ENCODE measurements around the gene KCNG4.

Gene KCNG4

DNA sequence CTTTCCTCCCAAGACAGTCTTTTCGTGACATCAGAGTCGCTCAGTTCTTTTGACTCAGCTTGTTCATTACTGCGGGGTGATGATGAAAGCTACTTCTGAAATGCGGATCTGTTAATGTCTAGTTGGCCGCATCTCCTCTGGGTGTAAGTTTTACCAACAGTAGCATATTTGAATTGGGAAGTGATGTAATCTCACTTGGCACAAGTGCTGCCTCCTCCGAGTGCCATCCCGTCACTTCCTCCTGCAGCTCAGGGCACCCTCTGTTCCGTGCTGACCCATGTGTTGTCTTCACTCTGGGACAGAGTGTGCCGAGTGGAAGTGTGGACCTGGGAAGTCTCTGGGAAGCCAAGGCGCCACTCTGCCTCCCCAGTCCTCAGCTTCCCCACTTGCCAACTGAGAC, 40.0 kb downstream of the KCNG4 start:
- DNase-seq = no peak

DNA sequence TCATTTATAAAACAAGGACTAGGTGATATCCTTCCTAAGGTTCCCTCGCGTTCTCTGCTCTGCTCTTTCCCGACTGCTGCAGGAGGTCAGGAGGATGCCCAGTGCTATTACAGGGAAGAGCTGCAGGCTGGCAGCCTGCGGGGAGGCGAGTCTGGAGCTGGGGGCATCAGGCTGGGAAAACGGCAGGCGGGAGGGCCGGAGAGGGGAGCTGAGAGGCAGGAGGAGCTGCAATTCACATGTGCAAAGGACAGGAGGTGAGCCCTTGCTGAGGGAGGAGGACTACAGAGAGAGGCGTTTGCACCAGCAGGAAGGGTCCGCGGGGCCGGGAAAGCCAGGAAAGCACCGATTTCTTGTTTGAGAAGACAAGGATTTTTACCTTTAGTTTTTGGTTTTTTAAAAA, 40.7 kb downstream of the KCNG4 start:
- no peak for DNase-seq

DNA sequence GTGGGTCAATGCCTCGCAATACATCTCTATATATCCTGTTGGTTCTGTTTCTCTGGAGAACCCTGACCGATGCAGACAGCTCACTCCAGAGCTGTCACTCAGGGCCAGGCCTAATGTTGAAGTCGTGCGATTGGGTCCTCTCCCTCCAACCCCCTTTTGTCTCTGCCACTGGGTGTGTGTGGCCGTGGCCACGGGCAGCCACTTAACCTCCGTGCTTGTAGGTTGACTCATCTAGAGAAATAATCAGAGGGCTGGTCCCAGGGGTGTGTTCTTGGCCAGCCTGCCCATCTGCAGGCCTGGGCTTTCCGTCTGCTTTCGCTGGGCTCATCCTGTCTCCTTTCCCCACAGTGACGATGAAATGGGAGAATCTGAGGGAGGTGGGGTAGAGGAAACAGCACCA, 41.4 kb downstream of the KCNG4 start:
- DNase-seq = no peak

GRCh38 chr16:84197466-84198128, 42.2 kb downstream of the KCNG4 start:
- DNase-seq = no peak

DNA sequence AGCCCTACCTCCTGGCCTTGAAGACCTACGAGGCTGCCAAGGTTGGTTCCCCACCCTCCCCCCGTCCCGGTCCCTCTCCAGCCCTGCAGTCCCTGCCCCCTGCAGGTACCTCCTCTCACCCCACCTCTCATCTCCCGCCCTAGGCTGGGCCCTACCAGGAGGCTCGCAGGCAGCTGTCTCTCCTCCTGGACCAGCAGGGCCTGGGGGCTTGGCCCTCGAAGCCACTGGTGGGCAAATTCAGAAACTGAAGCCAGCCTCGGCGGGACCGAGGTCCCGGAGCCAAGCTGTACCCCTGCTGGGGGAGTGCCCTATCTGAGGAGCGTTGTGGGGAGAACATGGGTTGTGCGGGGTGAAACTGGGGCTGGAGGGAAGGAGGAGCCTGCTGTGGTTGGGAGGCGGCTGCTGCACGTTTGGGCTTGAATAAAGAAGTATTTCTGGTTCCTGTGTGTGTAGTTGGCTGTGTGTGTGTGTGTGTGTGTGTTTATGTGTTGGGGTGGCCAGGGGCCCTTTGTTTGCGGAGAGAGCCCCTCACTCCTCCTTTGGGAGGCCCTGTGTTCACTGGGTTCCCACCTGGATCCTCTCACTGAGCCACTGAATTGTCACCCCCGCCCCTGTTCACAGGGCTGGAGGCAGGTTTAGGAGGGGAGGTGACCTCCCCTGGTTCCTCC, 43.0 kb downstream of the KCNG4 start:
- DNase-seq = no peak

- DNase-seq = no peak
These were observed 43.7 kb downstream of the KCNG4 start for GRCh38 chr16:84196101-84196500.

DNA sequence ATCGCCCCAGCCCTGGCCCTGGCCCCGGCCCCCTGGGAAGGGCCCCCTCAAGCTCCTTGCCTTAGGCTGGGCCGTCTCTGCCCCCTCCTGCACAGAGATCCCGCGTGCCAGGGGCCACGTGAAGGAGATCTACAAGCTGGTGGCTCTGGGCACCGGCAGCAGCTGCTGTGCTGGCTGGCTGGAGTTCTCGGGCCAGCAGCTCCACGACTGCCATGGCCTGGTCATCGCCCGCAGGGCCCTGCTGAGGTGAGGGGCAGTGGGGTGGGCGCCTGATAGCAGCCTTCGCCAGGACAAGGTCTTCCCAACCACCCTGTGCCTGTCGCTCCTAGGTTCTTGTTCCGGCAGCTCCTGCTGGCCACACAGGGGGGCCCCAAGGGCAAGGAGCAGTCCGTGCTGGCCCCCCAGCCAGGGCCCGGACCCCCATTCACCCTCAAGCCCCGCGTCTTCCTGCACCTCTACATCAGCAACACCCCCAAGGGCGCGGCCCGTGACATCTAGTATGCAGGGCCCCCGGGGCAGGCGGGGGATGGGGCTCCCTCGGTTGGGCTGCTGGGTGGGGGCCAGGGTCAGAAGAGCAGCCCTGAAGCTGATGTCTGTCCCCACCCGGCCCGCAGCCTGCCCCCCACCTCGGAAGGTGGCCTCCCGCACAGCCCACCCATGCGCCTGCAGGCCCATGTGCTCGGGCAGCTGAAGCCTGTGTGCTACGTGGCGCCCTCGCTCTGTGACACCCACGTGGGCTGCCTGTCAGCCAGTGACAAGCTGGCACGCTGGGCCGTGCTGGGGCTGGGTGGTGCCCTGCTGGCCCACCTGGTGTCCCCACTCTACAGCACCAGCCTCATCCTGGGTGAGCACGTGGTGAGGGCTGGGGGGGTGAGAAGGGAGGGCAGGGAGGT, 44.4 kb downstream of the KCNG4 start:
- DNase-seq = no peak

- DNase-seq = peak; percentile 26
These were observed 45.2 kb downstream of the KCNG4 start for GRCh38 chr16:84194470-84195200.

GRCh38 chr16:84194018-84194417, 45.8 kb downstream of the KCNG4 start:
- DNase-seq = no peak

- DNase-seq = no peak
These were observed 46.3 kb downstream of the KCNG4 start for GRCh38 chr16:84193480-84193879.

GRCh38 chr16:84191466-84191865, 48.3 kb downstream of the KCNG4 start:
- DNase-seq = no peak

DNA sequence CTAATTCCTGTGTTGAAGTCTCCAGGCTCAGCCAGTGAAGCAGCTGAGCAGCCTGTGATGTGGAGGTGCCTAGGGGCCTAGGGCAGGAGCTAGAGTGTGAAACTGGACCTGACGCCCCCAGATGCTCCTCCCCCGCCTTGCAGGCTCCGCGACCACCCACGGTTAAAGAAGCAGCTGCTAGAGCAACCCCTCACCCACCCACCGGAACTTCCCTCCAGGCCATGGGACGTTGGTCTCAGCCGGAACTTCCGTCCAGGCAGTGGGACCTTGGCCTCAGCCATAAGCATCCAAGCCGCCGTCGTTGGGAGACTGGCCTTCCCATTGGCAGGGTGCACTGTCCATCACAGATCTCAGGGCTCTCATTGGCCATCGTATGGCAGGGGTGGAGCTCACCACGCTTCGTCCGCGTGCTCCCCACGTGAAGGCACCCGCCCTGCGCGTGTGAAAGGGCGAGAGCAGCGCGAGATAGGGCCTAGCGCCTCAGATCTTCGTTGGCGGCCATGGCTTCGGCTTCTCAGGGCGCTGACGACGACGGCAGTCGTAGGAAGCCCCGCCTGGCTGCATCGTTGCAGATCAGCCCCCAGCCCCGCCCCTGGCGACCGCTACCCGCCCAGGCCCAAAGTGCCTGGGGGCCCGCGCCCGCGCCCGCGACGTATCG, 49.0 kb downstream of the KCNG4 start, which contains the start of gene ADAD2:
ADAD2 (plus strand) TSS at position 427 of the 658 bp plus-strand sequence; CDS start at position 501, 74 bp downstream.
- no peak for DNase-seq

DNA sequence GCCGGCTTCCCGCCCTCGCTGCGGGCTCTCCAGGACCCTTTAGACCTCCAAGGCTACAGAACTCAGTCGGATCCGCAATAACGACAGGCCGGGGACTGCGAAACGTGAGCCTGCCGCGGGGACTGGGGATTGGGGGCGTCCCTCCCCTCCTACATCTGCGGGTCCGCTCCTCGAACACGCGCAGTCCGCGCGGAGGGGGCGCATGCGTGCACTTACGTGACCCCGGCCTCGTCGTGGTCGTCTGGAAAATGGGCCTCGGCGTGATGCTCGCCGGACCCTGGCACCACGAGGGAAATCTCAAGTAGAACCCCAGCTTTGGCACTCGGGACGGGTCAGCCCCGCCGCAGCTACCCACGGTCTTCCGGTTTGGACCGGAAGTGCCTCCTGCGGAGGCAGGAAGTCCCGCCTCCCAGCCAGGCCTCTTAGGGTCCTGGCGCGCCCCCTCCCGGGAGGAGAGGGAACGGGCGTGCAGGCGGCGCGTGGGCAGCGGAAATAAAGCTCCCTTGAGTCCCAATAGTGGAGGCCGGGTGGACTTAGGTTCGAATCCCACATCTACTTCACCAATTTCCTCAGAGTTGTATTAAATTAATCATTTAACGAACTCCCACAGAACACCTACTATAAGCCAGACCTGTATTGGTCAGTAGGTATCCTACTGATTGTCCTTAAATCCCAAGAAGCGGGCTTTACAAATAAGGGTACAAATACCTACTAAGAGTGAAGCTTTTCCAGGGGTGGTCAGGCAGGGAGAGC, 53.0 kb downstream of the KCNG4 start, which contains the start of gene TAF1C:
TAF1C (minus strand) TSS at position 373 of the 753 bp plus-strand sequence. CDS start 2,069 bp downstream, outside the sequence.
- peak; percentile 92 for DNase-seq

DNA sequence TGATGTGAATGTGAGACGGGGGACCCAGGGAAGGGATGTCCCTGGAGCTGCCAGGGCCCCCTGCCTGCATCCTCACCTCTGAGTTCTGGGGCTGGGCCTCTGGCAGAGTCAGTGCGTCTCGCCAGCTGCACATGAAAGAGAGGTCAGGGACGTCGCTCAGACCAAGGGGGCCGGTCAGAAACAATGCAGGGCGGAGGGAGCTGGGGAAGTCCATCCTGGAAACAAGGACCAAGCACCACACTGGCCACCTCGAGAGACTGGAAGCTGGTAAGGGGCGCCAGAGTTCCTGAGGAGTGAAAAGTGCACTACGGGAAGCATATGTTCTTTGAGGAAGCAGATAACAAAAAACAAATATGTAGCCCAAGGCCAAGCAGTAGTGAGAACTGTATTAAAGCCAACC, 55.0 kb downstream of the KCNG4 start:
- no peak for DNase-seq

- no peak for DNase-seq
These were observed 55.8 kb downstream of the KCNG4 start for GRCh38 chr16:84183911-84184591.

DNA sequence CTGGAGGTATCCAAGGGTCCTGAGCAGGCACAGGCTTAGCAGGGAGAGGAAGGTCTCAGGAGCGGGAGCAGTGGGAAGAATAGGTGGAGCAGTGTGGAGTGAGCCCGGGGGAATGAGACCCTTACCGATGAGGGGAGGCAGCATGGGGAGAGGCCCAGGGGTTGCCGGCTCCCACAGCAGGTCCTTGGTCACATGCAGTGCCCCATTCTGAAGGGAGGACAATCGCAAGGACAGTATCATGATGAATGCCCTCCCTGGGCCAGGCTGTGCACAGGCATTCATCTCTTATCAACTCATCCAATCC, 56.3 kb downstream of the KCNG4 start:
- DNase-seq = no peak

DNA sequence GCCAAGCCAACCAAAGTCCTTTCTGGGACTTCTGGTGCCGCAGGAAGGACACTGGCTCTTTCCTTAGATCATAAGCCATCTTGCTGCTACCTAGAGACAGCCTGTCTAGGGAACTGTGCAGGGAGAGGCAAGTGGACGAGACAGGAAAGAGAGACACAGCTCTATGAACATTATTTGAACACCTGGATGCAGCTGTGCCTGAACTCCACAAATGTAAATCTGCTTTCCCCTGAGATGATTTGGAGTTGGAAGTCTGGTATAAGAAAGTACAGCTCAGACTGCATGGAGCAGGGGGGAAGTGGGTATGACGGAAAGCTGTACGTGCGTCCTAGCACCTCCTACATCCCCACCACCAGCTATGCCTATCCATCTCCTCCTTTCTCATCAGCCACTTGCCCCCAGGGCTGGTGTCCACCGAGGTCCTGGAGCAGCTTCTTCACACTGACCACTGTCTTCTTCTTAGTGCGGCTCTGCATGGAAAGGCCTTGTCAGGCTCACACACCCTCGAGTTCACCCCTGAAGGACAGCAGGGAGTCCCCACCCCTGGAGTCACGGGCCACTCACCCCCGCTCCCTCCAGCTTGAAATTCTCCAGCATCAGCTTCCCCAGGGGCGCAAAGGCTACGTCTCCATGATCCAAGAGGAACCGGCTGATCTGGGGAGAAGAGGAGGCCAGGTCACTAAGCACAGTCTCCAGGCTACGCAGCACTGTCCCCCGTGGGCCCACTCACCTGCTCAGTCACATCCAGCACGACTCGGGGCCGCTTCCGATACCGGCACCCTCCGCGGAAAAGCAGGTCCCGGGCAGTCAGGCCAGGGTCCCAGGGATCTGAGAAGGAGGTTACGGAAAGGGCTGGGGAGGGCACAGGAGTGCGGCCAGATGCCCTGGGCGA, 56.9 kb downstream of the KCNG4 start:
- no peak for DNase-seq

- DNase-seq = no peak
These were observed 57.7 kb downstream of the KCNG4 start for GRCh38 chr16:84182104-84182503.

- no peak for DNase-seq
These were observed 58.5 kb downstream of the KCNG4 start for GRCh38 chr16:84181144-84181915.

Data from CD4-positive, alpha-beta T cell treated with Interleukin-12 subunit alpha and Interleukin-12 subunit beta, for 1 hour (primary cell).